OCI-LY7 (cell line): ENCODE data around the gene SDHAF2. TPM values are rescaled to one million over a fixed set of nuclear protein-coding genes. Genes with fewer than 3 reads are reported as not detected.

ENCODE experiments used
- BruUV-seq: library from RNA; stranded (reverse); fragments of 400-500 nt; replicated peaks from 2 replicates; lab custom pipeline; 2021; lab: Mats Ljungman, UMichigan
- CTCF ChIA-PET: fragments of 300-600 bp; sonication (Branson Sonifier 250); formaldehyde crosslinking; loops from one replicate; lab custom pipeline; 2022; ENCODE audit warnings: antibody characterized with exemption; ENCODE audit not compliant: unreplicated experiment; lab: Charles Lee
- POLR2A ChIA-PET: fragments of 300-600 bp; sonication (Branson Sonifier 250); formaldehyde crosslinking; loops from one replicate; lab custom pipeline; 2022; ENCODE audit warnings: antibody characterized with exemption; lab: Charles Lee
- DNase-seq: peaks from one replicate; pipeline ENCODE4 v3.0.0-alpha.2; 2015; ENCODE audit warnings: low spot score
- H2AFZ ChIP-seq: fragments of 200-600 bp; sonication (generic), shearing (Covaris generic); 2 replicates; pipeline ENCODE4 v1.6.1; 2014; ENCODE audit warnings: mild to moderate bottlenecking, antibody characterized with exemption, low read length, moderate library complexity
- H3K27ac ChIP-seq: fragments of 200-600 bp; sonication (generic); 2 replicates; pipeline ENCODE4 v1.5.1; 2014; ENCODE audit warnings: mixed run types, low read depth, mild to moderate bottlenecking, moderate library complexity, low read length, inconsistent platforms; ENCODE audit not compliant: poor library complexity, severe bottlenecking
- H3K36me3 ChIP-seq: fragments of 200-600 bp; sonication (generic); 2 replicates; pipeline ENCODE4 v1.6.1; 2014; ENCODE audit warnings: mild to moderate bottlenecking, antibody characterized with exemption, low read length, moderate library complexity, mixed read lengths; ENCODE audit not compliant: insufficient read depth
- H3K4me1 ChIP-seq: fragments of 200-600 bp; sonication (generic); 2 replicates; pipeline ENCODE4 v1.5.1; 2014; ENCODE audit warnings: mild to moderate bottlenecking, low read length; ENCODE audit not compliant: insufficient read depth, poor library complexity, severe bottlenecking
- H3K4me2 ChIP-seq: fragments of 200-600 bp; sonication (generic); 2 replicates; pipeline ENCODE4 v1.6.1; 2014; ENCODE audit warnings: mild to moderate bottlenecking, low read length
- H3K4me3 ChIP-seq: fragments of 200-600 bp; sonication (generic); 2 replicates; pipeline ENCODE4 v1.5.1; 2014; ENCODE audit warnings: mild to moderate bottlenecking, low read depth, low read length; ENCODE audit not compliant: poor library complexity, severe bottlenecking
- H3K79me2 ChIP-seq: fragments of 200-600 bp; sonication (generic); 2 replicates; pipeline ENCODE4 v1.6.1; 2016; ENCODE audit warnings: low read depth, mild to moderate bottlenecking, low read length, moderate library complexity, mixed read lengths; ENCODE audit not compliant: insufficient read depth
- H3K9me2 ChIP-seq: fragments of 200-600 bp; sonication (generic); 2 replicates; pipeline ENCODE4 v1.6.1; 2016; ENCODE audit warnings: mild to moderate bottlenecking, low read length, mixed read lengths; ENCODE audit not compliant: insufficient read depth
- H3K9me3 ChIP-seq: fragments of 200-600 bp; sonication (generic); 2 replicates; pipeline ENCODE4 v1.6.1; 2014; ENCODE audit warnings: mild to moderate bottlenecking, mixed run types, low read length, mixed read lengths
- H4K20me1 ChIP-seq: fragments of 200-600 bp; sonication (generic); 2 replicates; pipeline ENCODE4 v1.6.1; 2014; ENCODE audit warnings: mild to moderate bottlenecking, antibody characterized with exemption, low read length, moderate library complexity, mixed read lengths; ENCODE audit not compliant: insufficient read depth
- CTCF ChIP-seq: fragments of 200-600 bp; sonication (generic); conservative IDR thresholded peaks from 2 replicates; pipeline ENCODE4 v1.5.1; 2014; ENCODE audit warnings: mild to moderate bottlenecking, antibody characterized with exemption, low read length, moderate library complexity, mixed read lengths
- EZH2phosphoT487 ChIP-seq: fragments of 200-600 bp; sonication (generic); IDR thresholded peaks from 2 replicates; pipeline ENCODE4 v1.6.1; 2018; ENCODE audit warnings: low read depth, borderline replicate concordance, mild to moderate bottlenecking, mixed run types, antibody characterized with exemption, low read length, moderate library complexity, mixed read lengths
- intact Hi-C: fragments of 100-400 bp; cut with micrococcal nuclease; formaldehyde crosslinking; loops from one replicate; pipeline ENCODE4 v1.10.0; 2022; ENCODE audit not compliant: unreplicated experiment
- total RNA-seq, 2 experiments: library from RNA; depleted of rRNA in 1 of 2; stranded (reverse); fragments of >200 nt in 1 of 2; shearing (Covaris generic) in 1 of 2; gene quantifications; 2 replicates each; pipeline ENCODE4 v1.2.3, GENCODE V29; 2014 to 2022

Gene SDHAF2
- total RNA-seq, 2 experiments from 2014 or later: 28.0 to 40.6 TPM

GRCh38 chr11:61482513-61482912, 52.6 kb downstream of the SDHAF2 start:
- intact Hi-C loops: no loop called here

GRCh38 chr11:61484541-61484940, 54.6 kb downstream of the SDHAF2 start:
- Histone ChIP-seq H3K9me3 (no peaks in the 10 kb centered on the region), H2AFZ (no peak overlapping the region), H3K27ac (no peak overlapping the region), H3K79me2 (no peaks in the 10 kb centered on the region), H3K4me1 (no peaks in the 10 kb centered on the region), H3K36me3 (no peaks in the 10 kb centered on the region), H3K9me2 (no peaks in the 10 kb centered on the region), H3K4me2 (no peak overlapping the region), H4K20me1 (no peaks in the 10 kb centered on the region), H3K4me3 (no peak overlapping the region)
- DNase-seq: no peak
- BruUV-seq: no TSS peak
- CTCF ChIA-PET: no interaction called here
- POLR2A ChIA-PET: interaction anchor here (0.6 kb wide), 1 partner anchor 1597 kb away, joined by 3 read pairs; no protein-coding TSS in a partner anchor
- intact Hi-C loops: no loop called here
- TF ChIP-seq EZH2phosphoT487 (no peak), CTCF (no peak)

More at GRCh38 chr11:61482513-61482912, 52.6 kb downstream of the SDHAF2 start:
- TF ChIP-seq EZH2phosphoT487 (no peak), CTCF (peak; percentile 73)
- Histone ChIP-seq H3K36me3 (no peaks in the 10 kb centered on the region), H4K20me1 (no peaks in the 10 kb centered on the region), H3K4me2 (no peak overlapping the region), H3K9me3 (no peaks in the 10 kb centered on the region), H3K79me2 (no peaks in the 10 kb centered on the region), H3K9me2 (no peaks in the 10 kb centered on the region), H3K27ac (no peak overlapping the region), H2AFZ (no peak overlapping the region), H3K4me3 (no peak overlapping the region), H3K4me1 (no peaks in the 10 kb centered on the region)
- BruUV-seq: no TSS peak
- POLR2A ChIA-PET: no interaction called here
- DNase-seq: peak; percentile 15
- CTCF ChIA-PET: interaction anchor here (0.6 to 1.0 kb wide), 3 partner anchors 11 to 36 kb away, joined by 3 to 4 read pairs (median 3); no protein-coding TSS in a partner anchor

- BruUV-seq: no TSS peak
- intact Hi-C loops: no loop called here
- Histone ChIP-seq H3K9me3 (no peaks in the 10 kb centered on the region), H3K4me2 (no peak overlapping the region), H3K4me1 (no peaks in the 10 kb centered on the region), H3K27ac (no peak overlapping the region), H3K79me2 (no peaks in the 10 kb centered on the region), H2AFZ (no peak overlapping the region), H3K36me3 (no peaks in the 10 kb centered on the region), H4K20me1 (no peaks in the 10 kb centered on the region), H3K4me3 (no peak overlapping the region), H3K9me2 (no peaks in the 10 kb centered on the region)
- TF ChIP-seq EZH2phosphoT487 (no peak), CTCF (no peak)
- CTCF ChIA-PET: no interaction called here
- DNase-seq: no peak
- POLR2A ChIA-PET: no interaction called here
Measured at GRCh38 chr11:61485080-61485479, 55.2 kb downstream of the SDHAF2 start.
